Caki2 (cell line): ENCODE results near the gene METTL18. TPM values are rescaled to one million over a fixed set of nuclear protein-coding genes. Genes with fewer than 3 reads are reported as not detected.

ENCODE experiments used
- total RNA-seq: library from RNA; depleted of rRNA; stranded (reverse); fragments of >200 nt; shearing (Covaris generic); gene quantifications from 2 replicates; pipeline ENCODE4 v1.2.3, GENCODE V29; 2014; ENCODE audit warnings: low replicate concordance; rRNA removed

Gene METTL18
- total RNA-seq, 1 experiment from 2014 or later: 10.7 TPM

Other genes starting within 250 kb of the METTL18 start
- not detected in 2 replicates for gene F5, start 208.4 kb downstream of the METTL18 start, total RNA-seq
- not detected in 2 replicates for gene SELP, start 164.8 kb downstream of the METTL18 start, total RNA-seq
- not detected in 2 replicates for gene SELL, start 83.3 kb downstream of the METTL18 start, total RNA-seq
- gene SELE, start 60.8 kb downstream of the METTL18 start, total RNA-seq: not detected in 2 replicates
- gene SCYL3, start 99.0 kb upstream of the METTL18 start, total RNA-seq: 3.5 and 8.2 TPM in 2 replicates